ENCODE results near the gene SPINK2. TPM values are rescaled to one million over a fixed set of nuclear protein-coding genes. Genes with fewer than 3 reads are reported as not detected.

The SPINK2 gene
- total and polyA plus RNA-seq, 5 donors from 2014 or later: 2.0 to 21.2 (median 7.4) TPM

GRCh38 chr4:56796211-56796610, 25.3 kb downstream of the SPINK2 start:
- Histone ChIP-seq H3K9me3 (ENCODE audit: control insufficient read depth in 2 of 2, low read length in 2 of 2) (no peaks in the 10 kb centered on the region), H3K4me1 (ENCODE audit: control insufficient read depth, insufficient read depth, low read length, poor library complexity, severe bottlenecking) (no peaks in the 10 kb centered on the region), H3K27ac (ENCODE audit: insufficient read depth, low read length, poor library complexity, severe bottlenecking) (no peak overlapping the region), H3K27me3 (ENCODE audit: control insufficient read depth, insufficient read depth, low read length) (no peaks in the 10 kb centered on the region), H3K4me3 (ENCODE audit: low read depth, low read length) (no peak overlapping the region), H3K36me3 (ENCODE audit: control insufficient read depth, insufficient read depth, low read length) (no peaks in the 10 kb centered on the region)
- Mint-ChIP-seq H3K4me1 (peaks cover 0 to 13% (median 8%) of the 10 kb centered on the region in 4 donors), H3K36me3 (no peaks in the 10 kb centered on the region), H3K9me3 (no peaks in the 10 kb centered on the region), H3K4me3 (no peak overlapping the region), H3K27ac (peak overlapping the region in 1 of 3 donors; percentile 56), H3K27me3 (peaks cover 4% of the 10 kb centered on the region)
- DNase-seq (no peak), ATAC-seq (ENCODE audit: low read depth in 2 of 2) (no peak)

- Mint-ChIP-seq H3K36me3 (no peaks in the 10 kb centered on the region), H3K4me3 (no peak overlapping the region), H3K27ac (no peak overlapping the region), H3K4me1 (no peaks in the 10 kb centered on the region), H3K9me3 (no peaks in the 10 kb centered on the region), H3K27me3 (peaks cover 12% of the 10 kb centered on the region)
- Histone ChIP-seq H3K27me3 (ENCODE audit: control insufficient read depth, insufficient read depth, low read length) (no peaks in the 10 kb centered on the region), H3K36me3 (ENCODE audit: control insufficient read depth, insufficient read depth, low read length) (no peaks in the 10 kb centered on the region), H3K4me3 (ENCODE audit: low read depth, low read length) (no peak overlapping the region), H3K27ac (ENCODE audit: insufficient read depth, low read length, poor library complexity, severe bottlenecking) (no peak overlapping the region), H3K9me3 (ENCODE audit: control insufficient read depth in 2 of 2, low read length in 2 of 2) (no peaks in the 10 kb centered on the region), H3K4me1 (ENCODE audit: control insufficient read depth, insufficient read depth, low read length, poor library complexity, severe bottlenecking) (no peaks in the 10 kb centered on the region)
- ATAC-seq (ENCODE audit: low read depth in 2 of 2) (no peak), DNase-seq (no peak)
These were observed 30.2 kb downstream of the SPINK2 start for GRCh38 chr4:56791316-56791715.

- peaks cover 11% of the 10 kb centered on the region for H3K27me3 Mint-ChIP-seq
- no peaks in the 10 kb centered on the region for H3K9me3 Mint-ChIP-seq
- DNase-seq (no peak), ATAC-seq (ENCODE audit: low read depth in 2 of 2) (no peak)
- no peaks in the 10 kb centered on the region for H3K27me3 ChIP-seq (ENCODE audit: control insufficient read depth, insufficient read depth, low read length)
- H3K27ac Mint-ChIP-seq: no peak overlapping the region
- no peak overlapping the region for H3K27ac ChIP-seq (ENCODE audit: insufficient read depth, low read length, poor library complexity, severe bottlenecking)
- no peak overlapping the region for H3K4me3 ChIP-seq (ENCODE audit: low read depth, low read length)
- no peak overlapping the region for H3K4me3 Mint-ChIP-seq
- H3K36me3 Mint-ChIP-seq: no peaks in the 10 kb centered on the region
- H3K4me1 Mint-ChIP-seq: no peaks in the 10 kb centered on the region
- no peaks in the 10 kb centered on the region for H3K9me3 ChIP-seq (ENCODE audit: control insufficient read depth in 2 of 2, low read length in 2 of 2)
- H3K4me1 ChIP-seq (ENCODE audit: control insufficient read depth, insufficient read depth, low read length, poor library complexity, severe bottlenecking): no peaks in the 10 kb centered on the region
- H3K36me3 ChIP-seq (ENCODE audit: control insufficient read depth, insufficient read depth, low read length): no peaks in the 10 kb centered on the region
These were observed 30.8 kb downstream of the SPINK2 start for GRCh38 chr4:56790691-56791091.

DNA sequence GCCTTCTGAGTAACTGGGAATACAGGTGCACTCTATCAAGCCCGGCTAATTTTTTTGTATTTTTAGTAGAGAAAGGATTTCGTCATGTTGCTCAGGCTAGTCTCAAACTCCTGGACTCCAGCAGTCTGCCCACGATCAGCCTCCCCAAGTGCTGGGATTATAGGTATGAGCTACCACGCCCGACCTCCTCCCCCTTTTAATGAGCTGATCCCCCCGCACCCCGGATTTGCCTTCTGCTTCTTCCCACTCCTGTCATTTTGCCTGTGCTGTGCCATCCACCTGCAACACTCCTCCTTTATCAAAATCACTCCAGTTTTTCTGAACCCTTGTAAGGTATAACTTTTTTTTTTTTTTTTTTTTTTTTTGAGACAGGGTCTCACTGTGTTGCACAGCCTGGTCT, 33.4 kb downstream of the SPINK2 start:
- Mint-ChIP-seq H3K36me3 (no peaks in the 10 kb centered on the region), H3K27ac (no peak overlapping the region), H3K4me3 (no peak overlapping the region), H3K27me3 (peaks cover 11% of the 10 kb centered on the region), H3K9me3 (no peaks in the 10 kb centered on the region), H3K4me1 (no peaks in the 10 kb centered on the region)
- Histone ChIP-seq H3K4me1 (ENCODE audit: control insufficient read depth, insufficient read depth, low read length, poor library complexity, severe bottlenecking) (no peaks in the 10 kb centered on the region), H3K9me3 (ENCODE audit: control insufficient read depth in 2 of 2, low read length in 2 of 2) (no peaks in the 10 kb centered on the region), H3K27me3 (ENCODE audit: control insufficient read depth, insufficient read depth, low read length) (no peaks in the 10 kb centered on the region), H3K4me3 (ENCODE audit: low read depth, low read length) (no peak overlapping the region), H3K27ac (ENCODE audit: insufficient read depth, low read length, poor library complexity, severe bottlenecking) (no peak overlapping the region), H3K36me3 (ENCODE audit: control insufficient read depth, insufficient read depth, low read length) (no peaks in the 10 kb centered on the region)
- ATAC-seq (ENCODE audit: low read depth in 2 of 2) (no peak), DNase-seq (no peak)

DNA sequence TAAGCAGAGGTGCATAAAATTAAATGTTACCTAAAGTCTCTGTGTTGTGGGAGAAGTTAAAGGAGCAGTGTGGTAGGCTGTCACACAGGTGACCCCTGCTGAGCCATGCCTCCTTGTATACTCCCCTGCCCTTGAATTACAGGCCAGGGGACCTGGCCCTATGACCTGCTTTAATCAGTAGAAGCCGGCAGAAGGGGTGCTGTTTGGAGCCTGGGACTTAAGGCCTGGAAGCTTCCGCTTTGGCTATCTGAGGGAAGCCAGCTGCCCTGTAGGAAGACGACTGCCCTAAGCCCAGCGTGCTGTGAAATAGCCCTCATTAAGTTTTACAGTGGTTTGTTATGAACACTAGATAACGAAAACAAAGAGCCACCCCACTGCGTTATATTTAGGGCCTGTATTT, 34.1 kb downstream of the SPINK2 start:
- Histone ChIP-seq H3K4me3 (ENCODE audit: low read depth, low read length) (no peak overlapping the region), H3K27ac (ENCODE audit: insufficient read depth, low read length, poor library complexity, severe bottlenecking) (no peak overlapping the region), H3K27me3 (ENCODE audit: control insufficient read depth, insufficient read depth, low read length) (no peaks in the 10 kb centered on the region), H3K4me1 (ENCODE audit: control insufficient read depth, insufficient read depth, low read length, poor library complexity, severe bottlenecking) (no peaks in the 10 kb centered on the region), H3K9me3 (ENCODE audit: control insufficient read depth in 2 of 2, low read length in 2 of 2) (no peaks in the 10 kb centered on the region), H3K36me3 (ENCODE audit: control insufficient read depth, insufficient read depth, low read length) (no peaks in the 10 kb centered on the region)
- DNase-seq: no peak
- Mint-ChIP-seq H3K4me3 (no peak overlapping the region), H3K4me1 (no peaks in the 10 kb centered on the region), H3K27ac (no peak overlapping the region), H3K9me3 (no peaks in the 10 kb centered on the region), H3K36me3 (no peaks in the 10 kb centered on the region), H3K27me3 (peaks cover 11% of the 10 kb centered on the region)
- no peak for ATAC-seq (ENCODE audit: low read depth in 2 of 2)

DNA sequence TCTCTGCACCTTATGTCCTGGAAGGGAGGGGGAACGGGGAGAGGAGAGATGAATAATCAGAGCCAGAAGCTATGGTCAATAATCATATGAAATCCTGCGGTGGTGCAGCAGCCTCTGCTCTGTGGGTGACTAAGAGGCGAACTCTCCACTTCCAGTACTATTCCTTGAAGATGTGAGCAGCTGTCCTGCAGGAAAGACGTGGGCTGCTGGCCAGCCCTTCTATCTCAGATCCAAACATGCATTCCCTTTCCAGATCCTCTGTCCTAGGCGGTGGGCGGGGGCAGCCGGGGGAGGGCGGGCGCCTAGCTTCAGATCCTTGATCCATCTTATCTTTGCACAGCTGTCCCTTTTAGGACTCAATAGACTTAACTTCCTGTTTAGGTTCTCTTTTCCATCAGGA, 34.5 kb downstream of the SPINK2 start:
- Mint-ChIP-seq H3K27me3 (peaks cover 11% of the 10 kb centered on the region), H3K36me3 (no peaks in the 10 kb centered on the region), H3K27ac (no peak overlapping the region), H3K4me3 (no peak overlapping the region), H3K9me3 (no peaks in the 10 kb centered on the region), H3K4me1 (no peaks in the 10 kb centered on the region)
- Histone ChIP-seq H3K4me3 (ENCODE audit: low read depth, low read length) (no peak overlapping the region), H3K4me1 (ENCODE audit: control insufficient read depth, insufficient read depth, low read length, poor library complexity, severe bottlenecking) (no peaks in the 10 kb centered on the region), H3K27me3 (ENCODE audit: control insufficient read depth, insufficient read depth, low read length) (no peaks in the 10 kb centered on the region), H3K36me3 (ENCODE audit: control insufficient read depth, insufficient read depth, low read length) (no peaks in the 10 kb centered on the region), H3K9me3 (ENCODE audit: control insufficient read depth in 2 of 2, low read length in 2 of 2) (no peaks in the 10 kb centered on the region), H3K27ac (ENCODE audit: insufficient read depth, low read length, poor library complexity, severe bottlenecking) (no peak overlapping the region)
- ATAC-seq (ENCODE audit: low read depth in 2 of 2) (no peak), DNase-seq (no peak)

- H3K4me1 ChIP-seq (ENCODE audit: control insufficient read depth, insufficient read depth, low read length, poor library complexity, severe bottlenecking): no peaks in the 10 kb centered on the region
- Mint-ChIP-seq H3K9me3 (no peaks in the 10 kb centered on the region), H3K27ac (peak overlapping the region in 1 of 3 donors; percentile 42), H3K36me3 (no peaks in the 10 kb centered on the region), H3K4me1 (no peaks in the 10 kb centered on the region), H3K4me3 (no peak overlapping the region), H3K27me3 (peaks cover 4% of the 10 kb centered on the region)
- DNase-seq (no peak), ATAC-seq (ENCODE audit: low read depth in 2 of 2) (no peak)
- H3K4me3 ChIP-seq (ENCODE audit: low read depth, low read length): no peak overlapping the region
- H3K9me3 ChIP-seq (ENCODE audit: control insufficient read depth in 2 of 2, low read length in 2 of 2): no peaks in the 10 kb centered on the region
- no peak overlapping the region for H3K27ac ChIP-seq (ENCODE audit: insufficient read depth, low read length, poor library complexity, severe bottlenecking)
- H3K27me3 ChIP-seq (ENCODE audit: control insufficient read depth, insufficient read depth, low read length): no peaks in the 10 kb centered on the region
- no peaks in the 10 kb centered on the region for H3K36me3 ChIP-seq (ENCODE audit: control insufficient read depth, insufficient read depth, low read length)
These were observed 37.5 kb downstream of the SPINK2 start for GRCh38 chr4:56783986-56784385.

- H3K27ac ChIP-seq (ENCODE audit: insufficient read depth, low read length, poor library complexity, severe bottlenecking): no peak overlapping the region
- H3K27me3 ChIP-seq (ENCODE audit: control insufficient read depth, insufficient read depth, low read length): no peaks in the 10 kb centered on the region
- no peaks in the 10 kb centered on the region for H3K9me3 Mint-ChIP-seq
- no peak overlapping the region for H3K27ac Mint-ChIP-seq
- H3K36me3 ChIP-seq (ENCODE audit: control insufficient read depth, insufficient read depth, low read length): no peaks in the 10 kb centered on the region
- no peaks in the 10 kb centered on the region for H3K4me1 ChIP-seq (ENCODE audit: control insufficient read depth, insufficient read depth, low read length, poor library complexity, severe bottlenecking)
- peaks cover 4% of the 10 kb centered on the region for H3K27me3 Mint-ChIP-seq
- H3K9me3 ChIP-seq (ENCODE audit: control insufficient read depth in 2 of 2, low read length in 2 of 2): no peaks in the 10 kb centered on the region
- H3K36me3 Mint-ChIP-seq: no peaks in the 10 kb centered on the region
- no peak overlapping the region for H3K4me3 ChIP-seq (ENCODE audit: low read depth, low read length)
- no peak overlapping the region for H3K4me3 Mint-ChIP-seq
- ATAC-seq (ENCODE audit: low read depth in 2 of 2) (no peak), DNase-seq (no peak)
- no peaks in the 10 kb centered on the region for H3K4me1 Mint-ChIP-seq
These were observed 39.5 kb downstream of the SPINK2 start for GRCh38 chr4:56782019-56782418.
